ENCODE data around the gene SPPL2A.

- TF ChIP-seq, protein P1, sequence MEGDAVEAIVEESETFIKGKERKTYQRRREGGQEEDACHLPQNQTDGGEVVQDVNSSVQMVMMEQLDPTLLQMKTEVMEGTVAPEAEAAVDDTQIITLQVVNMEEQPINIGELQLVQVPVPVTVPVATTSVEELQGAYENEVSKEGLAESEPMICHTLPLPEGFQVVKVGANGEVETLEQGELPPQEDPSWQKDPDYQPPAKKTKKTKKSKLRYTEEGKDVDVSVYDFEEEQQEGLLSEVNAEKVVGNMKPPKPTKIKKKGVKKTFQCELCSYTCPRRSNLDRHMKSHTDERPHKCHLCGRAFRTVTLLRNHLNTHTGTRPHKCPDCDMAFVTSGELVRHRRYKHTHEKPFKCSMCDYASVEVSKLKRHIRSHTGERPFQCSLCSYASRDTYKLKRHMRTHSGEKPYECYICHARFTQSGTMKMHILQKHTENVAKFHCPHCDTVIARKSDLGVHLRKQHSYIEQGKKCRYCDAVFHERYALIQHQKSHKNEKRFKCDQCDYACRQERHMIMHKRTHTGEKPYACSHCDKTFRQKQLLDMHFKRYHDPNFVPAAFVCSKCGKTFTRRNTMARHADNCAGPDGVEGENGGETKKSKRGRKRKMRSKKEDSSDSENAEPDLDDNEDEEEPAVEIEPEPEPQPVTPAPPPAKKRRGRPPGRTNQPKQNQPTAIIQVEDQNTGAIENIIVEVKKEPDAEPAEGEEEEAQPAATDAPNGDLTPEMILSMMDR (CRISPR knock-in tag; IDR thresholded peaks at IDR 0.05): no peak
- TF ChIP-seq ZFP41 (CRISPR knock-in tag; IDR thresholded peaks at IDR 0.05; ENCODE audit: borderline replicate concordance): no peak
- TF ChIP-seq, protein P2, sequence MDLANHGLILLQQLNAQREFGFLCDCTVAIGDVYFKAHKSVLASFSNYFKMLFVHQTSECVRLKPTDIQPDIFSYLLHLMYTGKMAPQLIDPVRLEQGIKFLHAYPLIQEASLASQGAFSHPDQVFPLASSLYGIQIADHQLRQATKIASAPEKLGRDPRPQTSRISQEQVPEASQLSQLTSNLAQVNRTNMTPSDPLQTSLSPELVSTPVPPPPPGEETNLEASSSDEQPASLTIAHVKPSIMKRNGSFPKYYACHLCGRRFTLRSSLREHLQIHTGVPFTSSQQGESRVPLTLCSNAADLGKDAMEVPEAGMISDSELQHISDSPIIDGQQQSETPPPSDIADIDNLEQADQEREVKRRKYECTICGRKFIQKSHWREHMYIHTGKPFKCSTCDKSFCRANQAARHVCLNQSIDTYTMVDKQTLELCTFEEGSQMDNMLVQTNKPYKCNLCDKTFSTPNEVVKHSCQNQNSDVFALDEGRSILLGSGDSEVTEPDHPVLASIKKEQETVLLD (CRISPR knock-in tag; IDR thresholded peaks at IDR 0.05; ENCODE audit: low read depth): no peak
- TF ChIP-seq POLR2A (IDR thresholded peaks at IDR 0.05; ENCODE audit: insufficient read depth in 1 of 2, low read depth in 2 of 2, low read length in 2 of 2): no peak
- no peak for TF ChIP-seq KDM4B (CRISPR knock-in tag; IDR thresholded peaks at IDR 0.05)
- no peak for TF ChIP-seq SAFB2 (CRISPR knock-in tag; IDR thresholded peaks at IDR 0.05; ENCODE audit: borderline replicate concordance, low read depth)
- TF ChIP-seq PREB (CRISPR knock-in tag; IDR thresholded peaks at IDR 0.05): no peak
- TF ChIP-seq HIVEP1 (CRISPR knock-in tag; IDR thresholded peaks at IDR 0.05): no peak
- TF ChIP-seq MAFK (conservative IDR thresholded peaks at IDR 0.05 in 1 of 2, IDR thresholded peaks at IDR 0.05 in 1 of 2; ENCODE audit: low read length in 2 of 2): no peak
- TF ChIP-seq HDAC2 (CRISPR knock-in tag; IDR thresholded peaks at IDR 0.05): no peak
- TF ChIP-seq TAF1 (CRISPR knock-in tag; IDR thresholded peaks at IDR 0.05): no peak
- no peak for TF ChIP-seq MYC (CRISPR knock-in tag; IDR thresholded peaks at IDR 0.05; ENCODE audit: borderline replicate concordance)
- no peak for TF ChIP-seq NFATC3 (CRISPR knock-in tag; IDR thresholded peaks at IDR 0.05)
- TF ChIP-seq ETV6 (CRISPR knock-in tag; conservative IDR thresholded peaks at IDR 0.05): no peak
Observed at GRCh38 chr15:50744601-50745000, 20.9 kb downstream of the SPPL2A start.

Measured in HepG2 (cell line).